Measurements from ENCODE around the gene OR51G2.
A peak's percentile ranks its signal among the peaks of the same experiment; 100 is the strongest.

Gene OR51G2

DNA sequence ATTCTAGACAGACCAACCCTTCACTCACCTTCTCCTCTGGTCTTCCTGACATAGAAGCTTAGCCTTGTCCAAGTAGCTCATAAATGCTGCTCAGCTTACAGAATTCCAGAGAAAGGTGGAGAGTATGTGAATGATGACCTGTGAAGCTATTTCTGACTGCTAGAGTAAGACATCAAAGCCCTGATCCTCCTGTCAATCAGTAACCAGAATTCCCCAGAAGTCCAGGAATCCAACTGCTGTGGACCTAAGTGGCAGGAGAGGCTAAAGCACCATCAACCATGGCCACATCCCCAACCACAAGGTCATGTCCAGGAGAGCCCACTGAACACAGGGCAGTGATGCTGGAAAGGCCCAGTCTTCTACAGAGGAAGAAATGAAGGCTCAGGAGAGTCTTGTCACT lies 2.6 kb downstream of the OR51G2 start:
- Histone ChIP-seq H3K4me1 (ENCODE audit: control insufficient read depth, insufficient read depth, low read depth, low read length) (no peaks in the 10 kb centered on the region), H3K9ac (ENCODE audit: low read length) (no peak overlapping the region), H3K18ac (ENCODE audit: low read depth in 1 of 2, low read length in 2 of 2) (no peak overlapping the region), H3K4me3 (ENCODE audit: insufficient read depth in 1 of 2, low read depth in 1 of 2, low read length in 2 of 2) (no peak overlapping the region), H3K9me3 (ENCODE audit: control insufficient read depth, low read length) (no peaks in the 10 kb centered on the region), H3K36me3 (ENCODE audit: control insufficient read depth in 1 of 2, insufficient read depth in 2 of 2, low read depth in 1 of 2, low read length in 2 of 2) (no peaks in the 10 kb centered on the region), H3K14ac (ENCODE audit: low read length in 2 of 2) (no peak overlapping the region), H2BK15ac (ENCODE audit: low read depth, poor library complexity, severe bottlenecking) (no peak overlapping the region), H3K4ac (ENCODE audit: low read depth in 1 of 2, low read length in 2 of 2) (no peak overlapping the region), H2BK12ac (ENCODE audit: low read length in 2 of 2) (no peak overlapping the region), H4K8ac (ENCODE audit: low read length) (no peak overlapping the region), H3K27me3 (ENCODE audit: control insufficient read depth in 1 of 2, insufficient read depth in 1 of 2, low read length in 2 of 2) (no peaks in the 10 kb centered on the region), H3K27ac (ENCODE audit: low read length, poor library complexity, severe bottlenecking) (no peak overlapping the region), H3K23ac (ENCODE audit: low read length in 2 of 2) (no peak overlapping the region), H2BK120ac (ENCODE audit: low read depth, low read length) (no peak overlapping the region), H2BK5ac (ENCODE audit: low read depth, low read length, poor library complexity, severe bottlenecking) (no peak overlapping the region), H3K79me1 (replicated peaks; ENCODE audit: low read length, poor library complexity, severe bottlenecking) (no peaks in the 10 kb centered on the region), H3K4me2 (ENCODE audit: low read length, poor library complexity, severe bottlenecking) (no peak overlapping the region), H4K91ac (ENCODE audit: low read length) (no peak overlapping the region), H2AK5ac (ENCODE audit: low read length, severe bottlenecking) (no peak overlapping the region), H2AFZ (ENCODE audit: low read depth, low read length) (no peak overlapping the region)
- DNase-seq: no peak

DNA sequence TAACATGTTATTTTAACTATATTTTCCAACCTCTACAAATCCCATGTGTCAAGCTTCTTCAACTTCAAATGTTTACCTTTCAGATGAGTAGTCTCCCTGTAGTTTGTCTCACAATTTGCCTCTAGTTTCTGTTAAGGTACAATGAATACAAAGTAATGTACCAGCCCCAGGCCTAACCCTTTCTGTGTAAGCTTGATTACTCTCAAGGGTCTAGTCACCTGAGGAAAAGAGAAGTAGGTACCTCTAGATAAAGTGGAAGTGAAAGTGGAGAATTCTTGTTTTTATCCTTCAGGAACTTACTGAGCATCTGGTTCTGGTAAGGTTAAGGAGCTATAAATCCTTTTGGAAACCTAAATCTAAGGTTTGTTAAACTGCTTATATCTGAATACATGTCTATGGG lies 15.7 kb downstream of the OR51G2 start, which contains the start of gene OR51A7:
TSS of gene OR51A7 (plus strand) at position 300 of the 400 bp plus-strand sequence. CDS start 3,587 bp downstream, outside the sequence.
- H3K27ac ChIP-seq (ENCODE audit: low read length, poor library complexity, severe bottlenecking): no peak within 1 kb of the TSS

DNA sequence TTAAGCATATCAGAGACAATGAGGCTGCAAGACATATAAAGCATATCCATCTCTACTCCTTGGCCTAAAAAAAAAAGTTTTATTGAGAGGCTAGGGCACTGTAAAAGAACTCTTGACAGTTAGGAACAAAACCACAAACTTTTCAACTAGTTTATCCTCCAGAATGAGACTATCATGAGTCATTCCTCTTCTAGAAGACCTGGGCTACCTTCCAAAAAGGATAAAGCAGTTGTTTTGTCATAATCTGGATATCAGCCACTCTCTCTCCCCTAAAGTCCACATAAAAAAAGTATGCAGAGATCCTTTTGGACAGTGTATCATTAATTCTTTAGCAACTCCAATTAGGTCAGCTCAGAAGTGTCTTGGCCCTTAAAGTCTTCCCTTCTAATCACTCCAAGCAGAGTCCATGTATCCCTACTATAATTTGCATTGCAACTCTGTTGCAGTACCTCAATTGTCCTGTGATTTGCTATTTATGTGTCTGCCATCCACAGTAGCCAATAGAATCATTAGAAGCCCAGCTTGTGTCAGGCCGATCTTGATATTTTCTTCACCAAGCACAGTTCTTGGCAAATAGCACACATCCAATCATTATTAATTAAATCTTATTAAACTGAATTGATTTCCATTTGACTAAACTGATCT lies 27.0 kb downstream of the OR51G2 start:
- no peak overlapping the region for H3K4ac ChIP-seq (ENCODE audit: low read depth in 1 of 2, low read length in 2 of 2)
- WGBS: no CpG with 5 or more reads among the region's 1 CpG

More for the DNA sequence above, 15.7 kb downstream of the OR51G2 start, which contains the start of gene OR51A7:
- no peak within 1 kb of the TSS for H2BK5ac ChIP-seq (ENCODE audit: low read depth, low read length, poor library complexity, severe bottlenecking)
- H3K27me3 ChIP-seq (ENCODE audit: control insufficient read depth in 1 of 2, insufficient read depth in 1 of 2, low read length in 2 of 2): no peaks in the 10 kb centered on the region
- H3K9ac ChIP-seq (ENCODE audit: low read length): no peak within 1 kb of the TSS
- no peak within 1 kb of the TSS for H4K8ac ChIP-seq (ENCODE audit: low read length)
- H3K18ac ChIP-seq (ENCODE audit: low read depth in 1 of 2, low read length in 2 of 2): no peak within 1 kb of the TSS
- no peak within 1 kb of the TSS for H3K4me2 ChIP-seq (ENCODE audit: low read length, poor library complexity, severe bottlenecking)
- no peak within 1 kb of the TSS for H4K91ac ChIP-seq (ENCODE audit: low read length)
- no peak within 1 kb of the TSS for H2BK12ac ChIP-seq (ENCODE audit: low read length in 2 of 2)
- no peak within 1 kb of the TSS for H2BK120ac ChIP-seq (ENCODE audit: low read depth, low read length)
- H2AFZ ChIP-seq (ENCODE audit: low read depth, low read length): no peak within 1 kb of the TSS
- no peak for DNase-seq
- no peak within 1 kb of the TSS for H3K4ac ChIP-seq (ENCODE audit: low read depth in 1 of 2, low read length in 2 of 2)
- H3K36me3 ChIP-seq (ENCODE audit: control insufficient read depth in 1 of 2, insufficient read depth in 2 of 2, low read depth in 1 of 2, low read length in 2 of 2): no peaks in the 10 kb centered on the region
- no peak within 1 kb of the TSS for H3K14ac ChIP-seq (ENCODE audit: low read length in 2 of 2)
- no peaks in the 10 kb centered on the region for H3K4me1 ChIP-seq (ENCODE audit: control insufficient read depth, insufficient read depth, low read depth, low read length)
- no peak within 1 kb of the TSS for H2AK5ac ChIP-seq (ENCODE audit: low read length, severe bottlenecking)
- peaks cover 11% of the 10 kb centered on the region for H3K9me3 ChIP-seq (ENCODE audit: control insufficient read depth, low read length)
- H3K23ac ChIP-seq (ENCODE audit: low read length in 2 of 2): no peak within 1 kb of the TSS
- H3K79me1 ChIP-seq (replicated peaks; ENCODE audit: low read length, poor library complexity, severe bottlenecking): no peaks in the 10 kb centered on the region
- H3K4me3 ChIP-seq (ENCODE audit: insufficient read depth in 1 of 2, low read depth in 1 of 2, low read length in 2 of 2): no peak within 1 kb of the TSS
- no peak within 1 kb of the TSS for H2BK15ac ChIP-seq (ENCODE audit: low read depth, poor library complexity, severe bottlenecking)

DNA sequence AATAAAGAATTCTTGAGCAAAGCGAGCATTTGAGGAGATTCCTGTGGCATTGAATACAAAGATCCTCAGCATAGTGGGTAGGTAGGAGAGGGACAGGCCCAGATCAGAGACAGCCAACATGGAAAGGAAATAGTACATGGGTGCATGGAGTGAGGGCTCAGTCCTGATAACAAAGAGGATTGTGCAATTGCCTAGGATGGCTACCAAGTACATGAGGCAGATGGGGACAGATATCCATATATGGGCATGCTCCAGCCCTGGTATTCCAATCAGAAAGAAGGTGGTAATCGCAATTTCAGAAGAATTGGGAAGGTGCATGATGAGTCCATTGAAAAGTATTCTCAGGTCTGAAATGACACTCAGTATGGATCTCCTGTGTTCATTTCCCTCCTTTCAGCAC lies 28.9 kb downstream of the OR51G2 start:
- H3K9ac ChIP-seq (ENCODE audit: low read length): no peak overlapping the region
- H4K91ac ChIP-seq (ENCODE audit: low read length): no peak overlapping the region
- H2BK120ac ChIP-seq (ENCODE audit: low read depth, low read length): no peak overlapping the region
- H3K4me2 ChIP-seq (ENCODE audit: low read length, poor library complexity, severe bottlenecking): no peak overlapping the region
- DNase-seq: no peak
- no peak overlapping the region for H3K4ac ChIP-seq (ENCODE audit: low read depth in 1 of 2, low read length in 2 of 2)
- no peaks in the 10 kb centered on the region for H3K9me3 ChIP-seq (ENCODE audit: control insufficient read depth, low read length)
- no peak overlapping the region for H4K8ac ChIP-seq (ENCODE audit: low read length)
- no peak overlapping the region for H3K23ac ChIP-seq (ENCODE audit: low read length in 2 of 2)
- WGBS: 79% methylated on average over 2 of the region's 2 CpGs
- H3K4me1 ChIP-seq (ENCODE audit: control insufficient read depth, insufficient read depth, low read depth, low read length): no peaks in the 10 kb centered on the region
- H3K27me3 ChIP-seq (ENCODE audit: control insufficient read depth in 1 of 2, insufficient read depth in 1 of 2, low read length in 2 of 2): no peaks in the 10 kb centered on the region
- H2AK5ac ChIP-seq (ENCODE audit: low read length, severe bottlenecking): no peak overlapping the region
- no peak overlapping the region for H2BK15ac ChIP-seq (ENCODE audit: low read depth, poor library complexity, severe bottlenecking)
- H3K14ac ChIP-seq (ENCODE audit: low read length in 2 of 2): no peak overlapping the region
- peak overlapping the region in 1 of 2 experiments; percentile 39 for H2BK12ac ChIP-seq (ENCODE audit: low read length in 2 of 2)
- no peak overlapping the region for H3K4me3 ChIP-seq (ENCODE audit: insufficient read depth in 1 of 2, low read depth in 1 of 2, low read length in 2 of 2)
- H3K18ac ChIP-seq (ENCODE audit: low read depth in 1 of 2, low read length in 2 of 2): no peak overlapping the region
- no peak overlapping the region for H2BK5ac ChIP-seq (ENCODE audit: low read depth, low read length, poor library complexity, severe bottlenecking)
- no peak overlapping the region for H3K27ac ChIP-seq (ENCODE audit: low read length, poor library complexity, severe bottlenecking)
- no peaks in the 10 kb centered on the region for H3K36me3 ChIP-seq (ENCODE audit: control insufficient read depth in 1 of 2, insufficient read depth in 2 of 2, low read depth in 1 of 2, low read length in 2 of 2)
- H3K79me1 ChIP-seq (replicated peaks; ENCODE audit: low read length, poor library complexity, severe bottlenecking): no peaks in the 10 kb centered on the region
- no peak overlapping the region for H2AFZ ChIP-seq (ENCODE audit: low read depth, low read length)

More for the DNA sequence above, 27.0 kb downstream of the OR51G2 start:
- Histone ChIP-seq H3K14ac (ENCODE audit: low read length in 2 of 2) (no peak overlapping the region), H2BK15ac (ENCODE audit: low read depth, poor library complexity, severe bottlenecking) (no peak overlapping the region), H2BK5ac (ENCODE audit: low read depth, low read length, poor library complexity, severe bottlenecking) (no peak overlapping the region), H3K4me2 (ENCODE audit: low read length, poor library complexity, severe bottlenecking) (no peak overlapping the region), H2BK120ac (ENCODE audit: low read depth, low read length) (no peak overlapping the region), H4K91ac (ENCODE audit: low read length) (no peak overlapping the region), H3K18ac (ENCODE audit: low read depth in 1 of 2, low read length in 2 of 2) (no peak overlapping the region), H2AK5ac (ENCODE audit: low read length, severe bottlenecking) (no peak overlapping the region), H3K4me3 (ENCODE audit: insufficient read depth in 1 of 2, low read depth in 1 of 2, low read length in 2 of 2) (no peak overlapping the region), H3K27ac (ENCODE audit: low read length, poor library complexity, severe bottlenecking) (no peak overlapping the region), H2AFZ (ENCODE audit: low read depth, low read length) (no peak overlapping the region), H3K79me1 (replicated peaks; ENCODE audit: low read length, poor library complexity, severe bottlenecking) (no peaks in the 10 kb centered on the region), H3K23ac (ENCODE audit: low read length in 2 of 2) (no peak overlapping the region), H3K9me3 (ENCODE audit: control insufficient read depth, low read length) (no peaks in the 10 kb centered on the region), H4K8ac (ENCODE audit: low read length) (no peak overlapping the region), H3K27me3 (ENCODE audit: control insufficient read depth in 1 of 2, insufficient read depth in 1 of 2, low read length in 2 of 2) (no peaks in the 10 kb centered on the region), H3K36me3 (ENCODE audit: control insufficient read depth in 1 of 2, insufficient read depth in 2 of 2, low read depth in 1 of 2, low read length in 2 of 2) (no peaks in the 10 kb centered on the region), H3K4me1 (ENCODE audit: control insufficient read depth, insufficient read depth, low read depth, low read length) (no peaks in the 10 kb centered on the region), H2BK12ac (ENCODE audit: low read length in 2 of 2) (no peak overlapping the region), H3K9ac (ENCODE audit: low read length) (no peak overlapping the region)
- DNase-seq: peak; percentile 75

All from mesenchymal stem cell (in vitro differentiated cells and primary cell).